Measurements from ENCODE around the gene SLC39A2.

Gene SLC39A2

GRCh38 chr14:21049271-21049673 lies 50.2 kb downstream of the SLC39A2 start:
- in situ Hi-C loops (cut with HindIII; ENCODE audit: low sequenced_read_pairs) = no loop called here
- no peak overlapping the region for H3K4me3 ChIP-seq (ENCODE audit: low read depth, low read length)
- no peak for DNase-seq (ENCODE audit: low read depth)
- TF ChIP-seq CTCF (IDR thresholded peaks at IDR 0.05; ENCODE audit: low read depth, low read length, missing control alignments) = no peak

GRCh38 chr14:21050597-21050996 lies 51.5 kb downstream of the SLC39A2 start:
- DNase-seq (ENCODE audit: low read depth) = no peak
- in situ Hi-C loops (cut with HindIII; ENCODE audit: low sequenced_read_pairs) = no loop called here
- H3K4me3 ChIP-seq (ENCODE audit: low read depth, low read length) = no peak overlapping the region
- TF ChIP-seq CTCF (IDR thresholded peaks at IDR 0.05; ENCODE audit: low read depth, low read length, missing control alignments) = no peak

Measured in astrocyte of the cerebellum (primary cell).